Muscle of leg (tissue), 11 donors: ENCODE data around the gene P3R3URF. TPM values are rescaled to one million over a fixed set of nuclear protein-coding genes. Genes with fewer than 3 reads are reported as not detected.

Experiments used
- DNase-seq: peaks from one replicate; pipeline ENCODE4 v3.0.0; 2013
- H3K27ac ChIP-seq: one replicate; pipeline ENCODE4 v1.5.1; 2013; ENCODE audit warnings: mild to moderate bottlenecking, low read length, control low read depth
- H3K27me3 ChIP-seq: one replicate; pipeline ENCODE4 v1.6.1; 2013; ENCODE audit warnings: low read length; ENCODE audit not compliant: control insufficient read depth, insufficient read depth
- H3K36me3 ChIP-seq: one replicate; pipeline ENCODE4 v1.6.1; 2013; ENCODE audit warnings: low read length; ENCODE audit not compliant: control insufficient read depth, insufficient read depth
- H3K4me1 ChIP-seq: one replicate; pipeline ENCODE4 v1.6.1; 2013; ENCODE audit warnings: low read length; ENCODE audit not compliant: control insufficient read depth, insufficient read depth
- H3K4me3 ChIP-seq: one replicate; pipeline ENCODE4 v1.5.1; 2013; ENCODE audit warnings: low read length, control low read depth
- H3K9me3 ChIP-seq: replicated peaks from 2 replicates; pipeline ENCODE4 v1.6.1; 2013; ENCODE audit warnings: low read depth, low read length; ENCODE audit not compliant: control insufficient read depth
- WGBS: methylation state at CpG from one replicate; pipeline ENCODE4 v1.1.5; 2013; ENCODE audit warnings: missing lambda C conversion rate; ENCODE audit not compliant: insufficient coverage; 5-methylcytosine and 5-hydroxymethylcytosine counted together
- polyA plus RNA-seq, 8 donors: library from polyadenylated mRNA; unstranded; fragments of 120-200 nt; gene quantifications; one replicate each; pipeline versions ENCODE4 v1.2.1 to v1.2.3, GENCODE V29; 2013; ENCODE audit warnings: inconsistent platforms in 1 of 8, low replicate concordance in 1 of 8; ENCODE audit not compliant: insufficient read length in 8 of 8, insufficient read depth in 1 of 8
- total RNA-seq: library from RNA; stranded (reverse); fragments of 120-200 nt; gene quantifications from one replicate; pipeline ENCODE4 v1.2.4, GENCODE V29; 2013

The P3R3URF gene
- total and polyA plus RNA-seq, 9 donors: not detected

GRCh38 chr1:46210561-46210960 is 34.3 kb upstream of the P3R3URF start:
- no peak for DNase-seq
- Histone ChIP-seq H3K4me1 (peaks cover 3% of the 10 kb centered on the region), H3K36me3 (no peaks in the 10 kb centered on the region), H3K27ac (no peak overlapping the region), H3K4me3 (no peak overlapping the region), H3K27me3 (no peaks in the 10 kb centered on the region), H3K9me3 (no peaks in the 10 kb centered on the region)
- WGBS: 100% methylated on average over 2 of the region's 3 CpGs

- no peak for DNase-seq
- no CpG with 5 or more reads among the region's 2 CpGs for WGBS
- H3K4me1 ChIP-seq: peaks cover 22% of the 10 kb centered on the region
- H3K27ac ChIP-seq: no peak overlapping the region
- H3K27me3 ChIP-seq: peaks cover 5% of the 10 kb centered on the region
- H3K9me3 ChIP-seq: no peaks in the 10 kb centered on the region
- H3K36me3 ChIP-seq: no peaks in the 10 kb centered on the region
- H3K4me3 ChIP-seq: no peak overlapping the region
Observed at GRCh38 chr1:46206399-46206798, 30.1 kb upstream of the P3R3URF start.

- no CpG with 5 or more reads among the region's 3 CpGs for WGBS
- Histone ChIP-seq H3K4me1 (peaks cover 22% of the 10 kb centered on the region), H3K27ac (no peak overlapping the region)
Observed at GRCh38 chr1:46205791-46206190, 29.5 kb upstream of the P3R3URF start.

GRCh38 chr1:46205141-46205540 is 28.9 kb upstream of the P3R3URF start:
- peaks cover 22% of the 10 kb centered on the region for H3K4me1 ChIP-seq
- H3K36me3 ChIP-seq: no peaks in the 10 kb centered on the region
- H3K4me3 ChIP-seq: no peak overlapping the region
- 92% methylated on average over 2 of the region's 3 CpGs for WGBS
- H3K9me3 ChIP-seq: no peaks in the 10 kb centered on the region
- DNase-seq: no peak
- H3K27me3 ChIP-seq: peaks cover 5% of the 10 kb centered on the region
- no peak overlapping the region for H3K27ac ChIP-seq

More at GRCh38 chr1:46205791-46206190, 29.5 kb upstream of the P3R3URF start:
- H3K36me3 ChIP-seq: no peaks in the 10 kb centered on the region
- H3K27me3 ChIP-seq: peaks cover 5% of the 10 kb centered on the region
- no peak overlapping the region for H3K4me3 ChIP-seq
- no peak for DNase-seq
- no peaks in the 10 kb centered on the region for H3K9me3 ChIP-seq

- no peaks in the 10 kb centered on the region for H3K9me3 ChIP-seq
- peaks cover 22% of the 10 kb centered on the region for H3K4me1 ChIP-seq
- peak overlapping the region; percentile 74 for H3K4me3 ChIP-seq
- WGBS: 21% methylated on average over 5 of the region's 5 CpGs
- H3K27ac ChIP-seq: peak overlapping the region; percentile 20
- peaks cover 5% of the 10 kb centered on the region for H3K27me3 ChIP-seq
- no peaks in the 10 kb centered on the region for H3K36me3 ChIP-seq
- DNase-seq: no peak
Observed at GRCh38 chr1:46204406-46204742, 28.1 kb upstream of the P3R3URF start.

GRCh38 chr1:46203738-46204405 is 27.6 kb upstream of the P3R3URF start:
- Histone ChIP-seq H3K4me3 (peak overlapping the region; percentile 74), H3K9me3 (no peaks in the 10 kb centered on the region), H3K27me3 (peaks cover 5% of the 10 kb centered on the region), H3K36me3 (no peaks in the 10 kb centered on the region), H3K27ac (peak overlapping the region; percentile 62), H3K4me1 (peaks cover 27% of the 10 kb centered on the region)
- 29% methylated on average over 1 of the region's 14 CpGs for WGBS
- peak; percentile 31 for DNase-seq

GRCh38 chr1:46199233-46199749 is 23.0 kb upstream of the P3R3URF start:
- Histone ChIP-seq H3K4me3 (no peak overlapping the region), H3K36me3 (peaks cover 32% of the 10 kb centered on the region), H3K9me3 (no peaks in the 10 kb centered on the region), H3K27me3 (peaks cover 5% of the 10 kb centered on the region), H3K27ac (no peak overlapping the region), H3K4me1 (peaks cover 33% of the 10 kb centered on the region)
- no peak for DNase-seq
- WGBS: 67% methylated on average over 1 of the region's 3 CpGs

- Histone ChIP-seq H3K9me3 (no peaks in the 10 kb centered on the region), H3K27me3 (peaks cover 2% of the 10 kb centered on the region), H3K4me3 (peak within 1 kb of the TSS; percentile 92), H3K4me1 (peaks cover 27% of the 10 kb centered on the region), H3K36me3 (peaks cover 43% of the 10 kb centered on the region), H3K27ac (peak within 1 kb of the TSS; percentile 81)
- peak; percentile 79 for DNase-seq
- 0% methylated on average over 39 of the region's 67 CpGs for WGBS
Observed at GRCh38 chr1:46197964-46198811, 21.9 kb upstream of the P3R3URF start, which contains the start of gene POMGNT1. POMGNT1 (minus strand) TSS chr1:46198434; CDS start chr1:46197821, 613 bp downstream.

GRCh38 chr1:46197560-46197963 is 21.3 kb upstream of the P3R3URF start:
- peaks cover 49% of the 10 kb centered on the region for H3K36me3 ChIP-seq
- H3K9me3 ChIP-seq: no peaks in the 10 kb centered on the region
- peak overlapping the region; percentile 92 for H3K4me3 ChIP-seq
- whole genome bisulfite sequencing: 52% methylated on average over 7 of the region's 9 CpGs
- DNase-seq: no peak
- H3K27me3 ChIP-seq: no peaks in the 10 kb centered on the region
- peak overlapping the region; percentile 81 for H3K27ac ChIP-seq
- H3K4me1 ChIP-seq: peaks cover 21% of the 10 kb centered on the region

- H3K36me3 ChIP-seq: peaks cover 58% of the 10 kb centered on the region
- no peak overlapping the region for H3K4me3 ChIP-seq
- no peak overlapping the region for H3K27ac ChIP-seq
- H3K9me3 ChIP-seq: no peaks in the 10 kb centered on the region
- H3K27me3 ChIP-seq: no peaks in the 10 kb centered on the region
- H3K4me1 ChIP-seq: peaks cover 21% of the 10 kb centered on the region
- WGBS: 96% methylated on average over 9 of the region's 9 CpGs
- DNase-seq: no peak
Observed at GRCh38 chr1:46196609-46197008, 20.3 kb upstream of the P3R3URF start.
